Measurements from ENCODE around the gene COQ9.
"Not testable (repeated sequence)": the region's sequence is repeated elsewhere in the genome, so short reads cannot be mapped to it uniquely, and the experiment has no call there.

COQ9 gene

DNA sequence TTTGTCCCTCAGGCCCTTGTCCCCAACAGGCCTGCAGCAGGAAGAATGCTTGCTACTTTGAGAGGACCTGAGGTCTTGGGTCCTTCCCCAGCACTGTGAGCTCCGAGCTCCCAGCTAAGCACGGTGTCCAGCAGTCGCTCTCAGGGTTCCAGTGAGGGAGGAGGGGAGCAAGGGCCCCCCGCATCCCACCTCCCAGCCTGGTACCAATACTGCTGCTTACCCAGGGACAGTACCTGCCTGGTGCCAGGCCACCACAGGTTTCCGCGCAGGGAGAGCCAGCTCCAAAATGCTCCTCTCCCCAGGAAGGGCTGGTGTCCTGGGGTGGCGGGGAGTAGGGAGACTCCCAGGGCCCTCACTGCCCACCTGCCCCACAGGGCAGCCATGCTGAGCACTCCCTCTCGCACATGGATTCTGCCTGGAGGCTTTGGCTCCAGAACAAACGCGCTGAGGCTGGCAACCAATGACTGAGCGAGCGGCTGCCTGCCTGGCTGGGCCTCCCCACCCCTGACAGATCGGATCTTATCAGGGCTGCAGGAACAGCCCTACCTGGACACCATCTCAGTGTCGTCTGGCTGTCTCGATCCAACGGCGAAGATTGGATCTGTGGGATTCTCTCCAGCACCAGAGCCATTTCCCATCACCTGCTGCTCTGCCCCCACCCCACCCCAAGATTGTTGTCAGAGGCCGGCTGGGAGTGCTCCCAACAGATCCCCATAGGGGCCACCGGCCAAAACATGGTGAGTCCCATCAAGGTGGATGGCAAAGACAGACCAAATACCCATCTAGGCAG lies 36.6 kb downstream of the COQ9 start:
- Histone ChIP-seq H3K4me3 (ENCODE audit: low read depth in 1 of 2, low read length in 2 of 2) (no peak overlapping the region), H3K4me1 (ENCODE audit: insufficient read depth, low read length) (peaks cover 23% of the 10 kb centered on the region), H3K9ac (ENCODE audit: low read length) (no peak overlapping the region), H3K9me3 (ENCODE audit: low read length) (no peaks in the 10 kb centered on the region), H3K36me3 (ENCODE audit: insufficient read depth, low read length) (no peaks in the 10 kb centered on the region), H3K27me3 (ENCODE audit: control insufficient read depth in 1 of 2, insufficient read depth in 2 of 2, low read length in 2 of 2) (no peaks in the 10 kb centered on the region), H3K27ac (ENCODE audit: low read depth, low read length) (no peak overlapping the region)

GRCh38 chr16:57484515-57485005 lies 37.3 kb downstream of the COQ9 start:
- no peaks in the 10 kb centered on the region for H3K9me3 ChIP-seq (ENCODE audit: low read length)
- no peaks in the 10 kb centered on the region for H3K36me3 ChIP-seq (ENCODE audit: insufficient read depth, low read length)
- no peak overlapping the region for H3K4me3 ChIP-seq (ENCODE audit: low read depth in 1 of 2, low read length in 2 of 2)
- no peaks in the 10 kb centered on the region for H3K27me3 ChIP-seq (ENCODE audit: control insufficient read depth in 1 of 2, insufficient read depth in 2 of 2, low read length in 2 of 2)
- H3K9ac ChIP-seq (ENCODE audit: low read length): no peak overlapping the region
- peaks cover 23% of the 10 kb centered on the region for H3K4me1 ChIP-seq (ENCODE audit: insufficient read depth, low read length)
- no peak overlapping the region for H3K27ac ChIP-seq (ENCODE audit: low read depth, low read length)

DNA sequence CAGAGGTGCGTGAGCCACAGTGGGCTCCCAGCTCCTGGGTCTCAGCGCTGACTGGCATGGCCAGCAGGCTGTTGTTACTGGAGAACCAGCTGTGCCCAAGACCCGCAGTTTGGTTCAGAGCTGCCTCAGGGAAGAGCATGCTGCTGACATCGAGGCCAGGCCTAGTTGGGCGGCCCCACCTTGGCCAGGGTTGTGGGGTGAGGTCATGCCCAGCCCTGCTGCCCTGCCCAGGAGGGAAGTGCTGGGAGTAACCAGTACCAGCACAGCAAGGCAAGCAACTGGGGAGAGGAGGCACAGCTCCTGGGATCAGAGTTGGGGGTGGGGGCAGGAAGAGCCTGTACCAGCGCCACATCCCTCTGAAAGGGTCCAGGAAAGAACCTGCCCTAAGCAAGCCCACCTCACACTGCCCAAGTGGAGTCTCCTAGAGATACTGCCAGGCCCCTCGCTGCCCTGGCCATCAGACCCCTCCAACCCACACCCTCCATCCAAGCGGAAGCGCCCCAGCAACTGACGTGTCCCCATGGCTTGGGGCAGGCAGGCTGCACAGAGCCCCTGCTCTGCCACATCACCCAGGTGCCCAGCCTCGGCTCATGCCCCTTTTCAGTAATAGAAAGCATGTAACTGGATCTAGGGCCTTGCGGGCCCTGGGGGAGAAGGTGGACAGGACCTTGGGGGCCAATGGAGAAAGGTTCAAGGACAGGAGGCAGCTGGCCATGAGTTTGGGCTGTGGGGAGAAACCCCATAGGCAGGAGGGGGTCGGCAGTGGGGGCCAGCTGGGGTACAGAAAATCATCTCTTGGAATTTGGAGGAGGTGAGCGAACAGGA lies 38.0 kb downstream of the COQ9 start:
- peak overlapping the region; percentile 50 for H3K9ac ChIP-seq (ENCODE audit: low read length)
- H3K4me1 ChIP-seq (ENCODE audit: insufficient read depth, low read length): peaks cover 21% of the 10 kb centered on the region
- H3K27me3 ChIP-seq (ENCODE audit: control insufficient read depth in 1 of 2, insufficient read depth in 2 of 2, low read length in 2 of 2): no peaks in the 10 kb centered on the region
- no peaks in the 10 kb centered on the region for H3K9me3 ChIP-seq (ENCODE audit: low read length)
- no peaks in the 10 kb centered on the region for H3K36me3 ChIP-seq (ENCODE audit: insufficient read depth, low read length)
- peak overlapping the region; percentile 44 for H3K27ac ChIP-seq (ENCODE audit: low read depth, low read length)
- H3K4me3 ChIP-seq (ENCODE audit: low read depth in 1 of 2, low read length in 2 of 2): peak overlapping the region; percentile 64 to 68

- Histone ChIP-seq H3K27me3 (ENCODE audit: control insufficient read depth in 1 of 2, insufficient read depth in 2 of 2, low read length in 2 of 2) (no peaks in the 10 kb centered on the region), H3K4me3 (ENCODE audit: low read depth in 1 of 2, low read length in 2 of 2) (peak within 1 kb of the TSS; percentile 64 to 89), H3K9me3 (ENCODE audit: low read length) (no peaks in the 10 kb centered on the region), H3K9ac (ENCODE audit: low read length) (peak within 1 kb of the TSS; percentile 50), H3K4me1 (ENCODE audit: insufficient read depth, low read length) (peaks cover 16% of the 10 kb centered on the region), H3K27ac (ENCODE audit: low read depth, low read length) (peak within 1 kb of the TSS; percentile 44), H3K36me3 (ENCODE audit: insufficient read depth, low read length) (no peaks in the 10 kb centered on the region)
Measured at GRCh38 chr16:57485916-57486857, 38.9 kb downstream of the COQ9 start, which contains the start of gene DOK4. Gene DOK4 (minus strand): TSS chr16:57486493. CDS start chr16:57479507, 6,986 bp downstream.

DNA sequence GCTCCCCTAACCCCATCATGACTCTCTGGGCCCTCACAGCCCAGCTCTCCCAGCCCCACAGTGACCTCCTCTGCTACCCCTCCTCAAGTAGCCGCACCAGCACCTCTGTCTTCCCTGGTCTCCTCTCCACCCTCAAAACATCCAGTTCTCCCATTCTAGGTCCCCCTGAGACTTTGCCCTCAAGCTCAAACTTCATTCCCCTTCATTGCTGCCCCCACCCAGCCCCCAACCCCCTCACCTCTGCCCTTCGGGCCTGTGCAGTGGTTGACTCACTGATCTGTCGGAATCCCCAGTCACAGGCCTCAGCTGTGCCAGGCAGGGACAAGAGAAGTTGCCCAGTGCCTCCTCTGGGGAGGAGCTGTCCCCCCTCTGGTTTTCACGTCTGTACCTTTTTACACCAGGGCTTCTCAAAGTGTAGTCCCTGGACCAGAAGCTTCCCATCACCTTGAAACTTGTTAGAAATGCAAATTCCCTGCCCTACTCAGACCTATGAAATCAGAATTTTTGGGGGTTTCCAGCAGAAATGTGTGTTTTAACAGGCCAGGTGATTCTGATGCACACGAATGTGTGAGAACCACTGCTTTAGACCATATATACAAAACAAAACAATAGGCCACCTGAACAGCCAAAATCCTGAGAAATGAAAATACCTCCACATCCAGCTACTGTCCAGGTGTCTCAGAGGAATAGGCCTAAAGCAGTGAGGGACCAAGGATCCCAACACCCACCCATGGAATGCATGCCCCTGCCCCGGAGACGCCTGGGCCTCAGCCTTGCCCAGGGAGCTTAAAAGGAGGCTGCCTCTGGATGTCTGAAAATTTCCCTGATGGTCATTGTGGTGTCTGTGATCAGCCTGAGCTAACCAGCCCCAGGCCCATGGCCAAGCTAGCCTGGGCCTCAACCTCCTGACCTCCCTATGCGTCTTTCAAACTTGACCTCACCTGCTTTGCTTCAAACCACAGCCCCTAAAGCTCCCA lies 39.9 kb downstream of the COQ9 start:
- Histone ChIP-seq H3K4me1 (ENCODE audit: insufficient read depth, low read length) (peaks cover 16% of the 10 kb centered on the region), H3K36me3 (ENCODE audit: insufficient read depth, low read length) (no peaks in the 10 kb centered on the region), H3K9me3 (ENCODE audit: low read length) (no peaks in the 10 kb centered on the region), H3K27me3 (ENCODE audit: control insufficient read depth in 1 of 2, insufficient read depth in 2 of 2, low read length in 2 of 2) (no peaks in the 10 kb centered on the region), H3K4me3 (ENCODE audit: low read depth in 1 of 2, low read length in 2 of 2) (peak overlapping the region; percentile 63 to 89), H3K9ac (ENCODE audit: low read length) (no peak overlapping the region), H3K27ac (ENCODE audit: low read depth, low read length) (no peak overlapping the region)

DNA sequence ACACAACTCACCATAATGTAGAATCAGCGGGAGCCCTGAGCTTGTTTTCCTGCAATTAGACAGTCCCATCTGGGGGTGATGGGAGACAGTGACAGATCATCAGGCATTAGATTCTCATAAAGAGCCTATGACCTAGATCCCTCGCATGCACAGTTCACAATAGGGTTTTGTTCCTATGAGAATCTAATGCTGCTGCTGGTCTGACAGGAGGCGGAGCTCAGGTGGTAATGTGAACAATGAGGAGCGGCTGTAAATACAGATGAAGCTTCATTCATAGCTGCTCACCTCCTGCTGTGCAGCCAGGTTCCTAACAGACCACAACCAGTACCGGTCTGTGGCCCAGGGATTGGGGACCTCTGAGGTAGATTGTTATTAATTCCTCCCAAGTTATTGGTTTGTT lies 42.0 kb downstream of the COQ9 start:
- H3K9ac ChIP-seq (ENCODE audit: low read length): no peak overlapping the region
- no peak overlapping the region for H3K4me3 ChIP-seq (ENCODE audit: low read depth in 1 of 2, low read length in 2 of 2)
- H3K36me3 ChIP-seq (ENCODE audit: insufficient read depth, low read length): no peaks in the 10 kb centered on the region
- no peaks in the 10 kb centered on the region for H3K9me3 ChIP-seq (ENCODE audit: low read length)
- peaks cover 16% of the 10 kb centered on the region for H3K4me1 ChIP-seq (ENCODE audit: insufficient read depth, low read length)
- H3K27me3 ChIP-seq (ENCODE audit: control insufficient read depth in 1 of 2, insufficient read depth in 2 of 2, low read length in 2 of 2): no peaks in the 10 kb centered on the region
- H3K27ac ChIP-seq (ENCODE audit: low read depth, low read length): no peak overlapping the region

DNA sequence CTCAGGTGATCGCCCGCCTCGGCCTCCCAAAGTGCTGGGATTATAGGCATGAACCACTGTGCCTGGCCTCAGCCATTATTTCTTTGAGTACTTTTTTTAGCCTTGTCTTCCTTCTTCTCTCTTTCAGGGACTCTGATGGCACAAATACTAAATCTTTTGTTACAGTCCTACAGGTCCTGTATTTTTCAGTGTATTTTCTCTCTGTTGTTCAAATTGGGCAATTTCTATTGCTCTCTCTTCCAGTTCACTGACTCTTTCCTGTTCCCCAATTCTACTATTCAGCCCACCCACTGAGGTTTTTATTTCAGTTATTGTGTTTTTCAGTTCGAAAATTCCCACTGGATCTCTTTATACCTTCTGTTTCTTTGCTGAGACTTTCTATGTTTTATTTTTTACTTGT lies 46.5 kb downstream of the COQ9 start:
- Histone ChIP-seq H3K36me3 (ENCODE audit: insufficient read depth, low read length) (no peaks in the 10 kb centered on the region), H3K9ac (ENCODE audit: low read length) (no peak overlapping the region), H3K4me3 (ENCODE audit: low read depth in 1 of 2, low read length in 2 of 2) (no peak overlapping the region), H3K4me1 (ENCODE audit: insufficient read depth, low read length) (no peaks in the 10 kb centered on the region), H3K27ac (ENCODE audit: low read depth, low read length) (no peak overlapping the region), H3K9me3 (ENCODE audit: low read length) (no peaks in the 10 kb centered on the region), H3K27me3 (ENCODE audit: control insufficient read depth in 1 of 2, insufficient read depth in 2 of 2, low read length in 2 of 2) (no peaks in the 10 kb centered on the region)

DNA sequence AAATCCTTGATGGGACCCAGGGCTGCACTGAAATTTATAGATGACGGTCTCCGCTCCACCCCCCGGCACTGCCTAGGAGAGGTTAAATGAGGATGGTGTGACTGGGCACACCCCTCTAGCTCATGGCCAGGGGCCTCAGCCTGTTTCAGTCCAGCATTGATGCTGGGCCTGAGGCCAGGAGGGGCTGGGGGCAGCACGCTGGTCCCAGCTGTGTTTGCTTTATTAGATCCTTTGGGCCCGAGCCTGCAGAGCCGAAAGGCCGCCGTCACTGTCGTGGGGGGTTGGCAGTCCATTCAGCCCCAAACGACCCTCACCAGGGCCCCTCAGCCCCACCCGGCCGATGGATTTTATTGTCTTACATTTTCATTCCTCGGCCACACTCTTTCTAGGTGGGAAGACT lies 49.8 kb downstream of the COQ9 start:
- H3K4me3 ChIP-seq (ENCODE audit: low read depth in 1 of 2, low read length in 2 of 2): no peak overlapping the region
- H3K36me3 ChIP-seq (ENCODE audit: insufficient read depth, low read length): no peaks in the 10 kb centered on the region
- no peaks in the 10 kb centered on the region for H3K9me3 ChIP-seq (ENCODE audit: low read length)
- H3K4me1 ChIP-seq (ENCODE audit: insufficient read depth, low read length): no peaks in the 10 kb centered on the region
- H3K9ac ChIP-seq (ENCODE audit: low read length): no peak overlapping the region
- H3K27me3 ChIP-seq (ENCODE audit: control insufficient read depth in 1 of 2, insufficient read depth in 2 of 2, low read length in 2 of 2): no peaks in the 10 kb centered on the region
- no peak overlapping the region for H3K27ac ChIP-seq (ENCODE audit: low read depth, low read length)

DNA sequence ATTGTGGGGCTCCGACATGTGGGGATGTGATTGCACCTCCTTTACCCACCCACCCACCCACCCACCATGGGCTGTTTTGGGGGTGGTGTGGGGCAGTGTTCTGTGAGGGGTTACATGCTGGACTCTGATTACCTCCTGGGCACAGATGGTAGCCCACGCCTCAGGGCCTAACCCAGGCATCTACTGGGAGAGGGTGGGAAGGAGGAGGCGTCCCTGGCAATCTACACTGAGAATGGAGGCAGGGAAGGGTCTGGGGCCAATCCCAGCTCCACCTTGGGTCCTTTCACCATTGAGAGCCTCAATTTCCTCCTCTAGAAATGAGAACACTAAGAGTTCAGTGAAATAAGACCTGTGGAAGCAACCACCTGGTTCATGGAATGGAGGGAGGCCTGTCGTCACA lies 50.8 kb downstream of the COQ9 start:
- no peaks in the 10 kb centered on the region for H3K9me3 ChIP-seq (ENCODE audit: low read length)
- no peaks in the 10 kb centered on the region for H3K4me1 ChIP-seq (ENCODE audit: insufficient read depth, low read length)
- no peak overlapping the region for H3K4me3 ChIP-seq (ENCODE audit: low read depth in 1 of 2, low read length in 2 of 2)
- H3K27ac ChIP-seq (ENCODE audit: low read depth, low read length): no peak overlapping the region
- no peaks in the 10 kb centered on the region for H3K27me3 ChIP-seq (ENCODE audit: control insufficient read depth in 1 of 2, insufficient read depth in 2 of 2, low read length in 2 of 2)
- H3K9ac ChIP-seq (ENCODE audit: low read length): no peak overlapping the region
- H3K36me3 ChIP-seq (ENCODE audit: insufficient read depth, low read length): no peaks in the 10 kb centered on the region

DNA sequence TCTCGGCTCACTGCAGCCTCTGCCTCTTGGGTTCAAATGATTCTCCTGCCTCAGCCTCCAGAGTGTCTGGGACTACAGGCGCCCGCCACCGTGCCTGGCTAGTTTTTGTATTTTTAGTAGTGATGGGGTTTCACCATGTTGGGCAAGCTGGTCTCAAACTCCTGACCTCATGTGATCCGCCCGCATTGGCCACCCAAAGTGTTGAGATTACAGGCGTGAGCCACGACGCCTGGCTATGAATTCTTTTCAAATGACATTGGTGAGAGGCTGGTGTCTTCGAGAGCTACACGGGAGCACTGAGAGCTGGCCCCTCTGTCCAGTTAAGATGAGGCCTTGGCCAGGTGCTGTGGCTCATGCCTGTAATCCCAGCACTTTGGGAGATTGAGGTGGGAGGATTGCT lies 52.7 kb downstream of the COQ9 start:
- not testable (repeated sequence) for H3K9ac ChIP-seq (ENCODE audit: low read length); H3K27ac ChIP-seq (ENCODE audit: low read depth, low read length); H3K4me1 ChIP-seq (ENCODE audit: insufficient read depth, low read length); H3K9me3 ChIP-seq (ENCODE audit: low read length); H3K36me3 ChIP-seq (ENCODE audit: insufficient read depth, low read length); H3K4me3 ChIP-seq (ENCODE audit: low read depth in 1 of 2, low read length in 2 of 2); H3K27me3 ChIP-seq (ENCODE audit: control insufficient read depth in 1 of 2, insufficient read depth in 2 of 2, low read length in 2 of 2)
